Retina (tissue), 1 donor: Measurements from ENCODE around the gene ABCG8.
A peak's percentile ranks its signal among the peaks of the same experiment; 100 is the strongest.

Experiments
- DNase-seq: peaks from one replicate; pipeline ENCODE4 v3.0.0-alpha.2; 2016

Gene ABCG8

DNA sequence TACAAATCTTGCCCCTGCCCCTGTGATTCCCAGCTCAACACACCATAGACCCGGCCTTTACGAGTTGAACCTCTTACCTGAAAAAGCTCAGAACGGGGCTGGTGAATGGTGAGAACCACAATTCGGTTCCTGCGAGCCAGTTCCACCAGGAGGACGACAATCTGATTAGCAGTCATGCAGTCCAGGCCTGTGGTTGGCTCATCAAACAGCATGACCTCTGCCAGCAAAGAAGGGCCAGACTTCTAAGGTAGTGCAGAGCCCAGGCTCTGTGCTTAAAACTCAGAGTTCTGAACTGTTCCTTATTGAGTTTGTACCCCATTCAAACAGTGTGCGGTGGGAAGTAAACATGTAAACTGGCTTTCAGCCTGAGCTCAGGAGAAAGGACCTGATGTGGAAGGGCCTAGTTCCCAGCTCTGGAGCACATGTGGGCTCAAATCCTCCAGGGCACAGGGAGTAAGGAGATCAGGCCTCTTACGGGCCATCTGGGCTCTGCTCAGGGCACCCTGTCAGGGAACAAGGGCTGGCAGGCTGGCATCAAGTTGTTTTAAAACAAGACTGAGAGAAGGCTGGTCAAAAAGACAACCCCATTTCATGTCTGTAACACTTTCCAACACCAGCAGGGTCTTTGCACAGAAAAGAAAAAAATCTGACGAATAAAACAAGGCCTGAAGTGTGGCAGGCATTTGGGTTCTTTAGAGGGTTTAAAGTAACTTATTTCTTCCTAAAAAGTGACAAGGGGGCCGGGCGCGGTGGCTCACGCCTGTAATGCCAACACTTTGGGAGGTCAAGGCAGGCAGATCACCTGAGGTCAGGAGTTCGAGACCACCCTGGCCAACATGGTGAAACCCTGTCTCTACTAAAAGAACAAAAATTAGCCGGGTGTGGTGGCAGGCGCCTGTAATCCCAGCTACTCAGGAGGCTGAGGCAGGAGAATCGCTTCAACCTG, 12.2 kb upstream of the ABCG8 start:
- DNase-seq = no peak

- DNase-seq = peak; percentile 60
Observed at GRCh38 chr2:43831543-43832294, 7.1 kb upstream of the ABCG8 start.

DNA sequence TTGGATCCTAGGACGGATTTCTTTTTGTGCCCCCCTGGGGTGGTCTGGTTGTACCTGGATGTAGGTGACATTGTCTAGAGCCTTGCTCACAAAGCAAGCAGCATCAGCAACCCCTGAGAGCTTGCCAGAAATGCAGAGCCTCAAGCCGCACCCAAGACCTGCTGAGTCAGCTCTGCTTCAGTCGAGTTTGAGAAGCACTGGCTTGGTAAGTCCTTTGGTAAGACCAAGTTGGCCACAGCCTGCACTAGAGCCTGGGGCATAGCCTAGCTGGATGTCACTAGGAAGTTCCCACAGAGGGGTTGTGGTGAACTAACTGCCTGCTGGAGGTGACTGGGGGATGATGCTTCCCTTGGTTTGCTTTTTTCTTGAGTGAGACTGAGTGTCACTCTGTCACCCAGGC, 6.3 kb upstream of the ABCG8 start:
- DNase-seq = no peak

DNA sequence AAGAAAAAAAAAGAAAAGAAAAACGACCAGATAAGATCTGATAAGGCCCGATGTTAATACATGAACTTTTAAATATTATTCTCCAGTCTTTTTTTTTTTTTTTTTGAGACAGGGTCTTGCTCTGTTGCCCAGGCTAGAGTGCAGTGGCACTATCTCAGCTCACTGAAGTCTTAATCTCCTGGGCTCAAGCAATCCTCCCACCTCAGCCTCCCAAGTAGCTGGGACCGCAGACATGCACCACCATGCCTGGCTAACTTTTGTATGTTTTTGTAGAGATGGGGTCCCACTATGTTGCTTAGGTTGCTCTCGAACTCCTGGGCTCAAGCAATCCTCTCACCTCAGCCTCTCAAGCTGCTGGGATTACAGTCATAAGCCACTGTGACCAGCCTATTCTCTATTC, 1.7 kb upstream of the ABCG8 start:
- no peak for DNase-seq

DNA sequence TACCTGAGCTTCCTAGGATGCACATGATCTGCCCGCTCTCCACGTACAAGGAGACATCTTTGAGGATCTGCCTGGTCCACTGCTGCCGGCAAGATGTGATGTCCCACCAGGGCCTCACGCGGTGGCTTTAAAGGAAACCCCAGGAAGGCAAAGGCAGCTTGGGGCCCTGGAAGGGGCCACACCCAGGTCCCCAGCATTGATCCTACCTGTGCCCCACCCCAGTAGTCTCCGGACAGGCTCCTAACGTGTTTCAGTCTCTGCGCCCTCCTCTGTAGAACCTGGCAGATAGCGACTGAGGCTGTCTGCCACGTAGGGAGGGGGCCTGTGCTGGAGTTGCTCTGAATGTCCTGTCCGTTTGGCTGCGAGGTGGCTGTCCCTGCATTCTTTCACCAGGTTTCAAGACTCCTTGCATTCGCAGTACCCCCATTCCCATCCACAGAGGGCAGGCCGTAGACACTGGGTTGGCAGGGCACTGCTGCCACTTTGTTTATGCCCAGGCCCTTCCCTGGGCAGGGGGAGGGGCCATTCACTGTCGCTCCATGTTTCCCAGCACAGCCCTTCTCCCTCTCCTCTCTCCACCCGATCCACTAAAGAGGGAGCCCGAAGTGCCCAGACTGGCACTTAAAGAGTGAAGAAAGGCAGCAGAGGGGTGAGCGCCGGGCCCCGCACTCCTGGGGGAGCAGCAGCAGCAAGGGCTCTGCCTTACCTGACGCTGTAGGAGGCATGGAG, 776 bp upstream of the ABCG8 start:
- no peak for DNase-seq

GRCh38 chr2:43839776-43840564, 1.2 kb downstream of the ABCG8 start:
- no peak for DNase-seq

- no peak for DNase-seq
Observed at GRCh38 chr2:43840965-43841364, 2.2 kb downstream of the ABCG8 start.

DNA sequence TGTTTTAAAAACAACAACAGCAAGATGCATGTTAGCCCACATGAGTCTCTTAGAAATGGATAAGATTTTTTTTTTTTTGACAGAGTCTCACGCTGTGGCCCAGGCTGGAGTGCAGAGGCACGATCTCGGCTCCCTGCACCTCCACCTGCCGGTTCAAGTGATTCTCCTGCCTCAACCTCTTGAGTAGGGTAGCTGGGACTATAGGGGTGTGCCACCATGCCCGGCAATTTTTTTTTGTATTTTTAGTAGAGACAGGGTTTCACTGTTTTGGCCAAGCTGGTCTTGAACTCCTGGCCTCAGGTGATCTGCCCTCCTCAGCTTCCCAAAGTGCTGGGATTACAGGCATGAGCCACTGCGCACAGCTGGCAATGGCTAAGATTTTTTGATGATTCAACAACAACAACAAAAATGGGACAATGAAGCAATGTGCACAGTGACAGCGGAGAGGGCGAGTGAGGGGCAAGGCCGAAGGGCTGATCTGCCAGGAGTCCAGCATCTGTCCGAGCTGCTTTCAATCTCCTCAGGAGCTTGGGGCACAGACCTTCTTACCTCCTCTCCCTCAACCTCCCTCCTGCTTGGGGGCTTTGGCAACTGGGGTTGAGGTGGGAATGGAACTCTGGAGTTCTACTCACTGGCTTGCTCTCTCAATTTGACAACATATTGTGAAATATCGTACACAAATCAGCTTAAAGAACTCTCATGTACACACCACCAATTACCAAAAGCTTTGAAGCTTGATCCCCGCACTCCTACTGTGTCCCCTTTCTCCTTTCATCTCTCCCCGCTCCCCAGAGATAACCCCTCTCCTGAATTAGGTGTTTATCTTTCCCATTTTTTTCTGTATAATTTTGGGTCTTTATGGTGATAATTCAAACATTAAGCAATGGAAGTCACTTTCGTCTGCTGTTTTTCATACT, 3.4 kb downstream of the ABCG8 start:
- no peak for DNase-seq

DNA sequence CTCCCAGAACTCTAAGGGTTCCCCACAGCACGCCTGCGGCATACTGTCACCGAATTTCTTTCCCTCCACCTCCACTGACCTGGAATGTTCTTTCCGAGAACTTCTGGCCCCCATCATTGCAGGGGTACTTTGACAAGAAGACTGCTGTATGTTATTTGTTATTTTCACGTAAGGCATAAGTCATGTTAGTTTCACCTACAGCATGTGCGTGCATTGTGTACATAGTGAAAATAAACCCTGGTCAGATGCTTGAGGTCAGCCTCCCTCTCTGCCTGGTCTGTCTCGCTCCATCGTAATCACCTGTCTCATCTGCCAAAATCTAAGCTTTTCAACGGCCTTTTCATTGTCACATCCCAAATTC, 4.1 kb downstream of the ABCG8 start:
- no peak for DNase-seq

DNA sequence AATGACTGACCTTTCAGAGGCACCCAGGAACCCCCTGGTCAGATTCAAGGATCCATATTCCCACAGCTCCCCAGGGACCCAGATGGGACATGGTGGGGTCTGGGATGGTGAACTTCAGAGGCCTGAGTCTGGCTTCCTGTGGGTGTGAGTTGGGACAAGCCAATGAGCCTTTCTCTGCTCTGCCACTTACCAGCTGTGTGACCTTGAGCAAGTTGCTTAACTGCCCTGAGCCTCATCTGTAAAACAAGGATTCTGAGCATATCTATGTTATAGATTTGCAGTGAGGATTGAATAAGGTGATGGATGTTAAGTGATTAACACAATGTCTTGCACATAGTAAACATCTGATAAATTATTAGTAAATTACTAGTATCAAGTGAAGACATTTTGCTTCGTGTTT, 6.4 kb downstream of the ABCG8 start:
- no peak for DNase-seq

DNA sequence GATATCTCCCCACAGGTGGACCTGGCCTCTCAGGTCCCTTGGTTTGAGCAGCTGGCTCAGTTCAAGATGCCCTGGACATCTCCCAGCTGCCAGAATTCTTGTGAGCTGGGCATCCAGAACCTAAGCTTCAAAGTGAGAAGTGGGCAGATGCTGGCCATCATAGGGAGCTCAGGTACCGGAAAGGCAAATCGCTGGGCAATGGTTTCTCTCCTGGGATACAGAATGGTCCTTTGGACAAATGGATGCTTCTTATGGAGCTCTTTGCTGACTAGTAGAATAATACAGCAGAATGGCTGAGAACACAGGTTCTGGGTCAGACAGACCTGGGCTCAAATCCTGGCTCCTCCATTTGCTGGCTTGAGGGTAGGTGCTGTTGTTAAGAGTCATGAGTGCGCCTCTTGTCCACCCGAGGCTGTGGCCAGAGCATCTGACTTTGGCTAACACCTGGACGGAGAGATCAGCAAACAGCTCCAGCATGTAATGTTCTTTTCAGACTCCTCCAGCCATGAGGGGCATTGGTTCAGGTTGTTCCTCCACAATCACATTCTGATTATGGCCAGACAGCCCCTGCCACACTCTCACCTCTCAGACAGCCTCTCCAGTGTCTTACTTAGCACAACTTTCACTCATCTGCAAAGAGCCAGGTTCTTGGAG, 7.5 kb downstream of the ABCG8 start:
- DNase-seq = no peak

GRCh38 chr2:43848214-43848613, 9.4 kb downstream of the ABCG8 start:
- no peak for DNase-seq

DNA sequence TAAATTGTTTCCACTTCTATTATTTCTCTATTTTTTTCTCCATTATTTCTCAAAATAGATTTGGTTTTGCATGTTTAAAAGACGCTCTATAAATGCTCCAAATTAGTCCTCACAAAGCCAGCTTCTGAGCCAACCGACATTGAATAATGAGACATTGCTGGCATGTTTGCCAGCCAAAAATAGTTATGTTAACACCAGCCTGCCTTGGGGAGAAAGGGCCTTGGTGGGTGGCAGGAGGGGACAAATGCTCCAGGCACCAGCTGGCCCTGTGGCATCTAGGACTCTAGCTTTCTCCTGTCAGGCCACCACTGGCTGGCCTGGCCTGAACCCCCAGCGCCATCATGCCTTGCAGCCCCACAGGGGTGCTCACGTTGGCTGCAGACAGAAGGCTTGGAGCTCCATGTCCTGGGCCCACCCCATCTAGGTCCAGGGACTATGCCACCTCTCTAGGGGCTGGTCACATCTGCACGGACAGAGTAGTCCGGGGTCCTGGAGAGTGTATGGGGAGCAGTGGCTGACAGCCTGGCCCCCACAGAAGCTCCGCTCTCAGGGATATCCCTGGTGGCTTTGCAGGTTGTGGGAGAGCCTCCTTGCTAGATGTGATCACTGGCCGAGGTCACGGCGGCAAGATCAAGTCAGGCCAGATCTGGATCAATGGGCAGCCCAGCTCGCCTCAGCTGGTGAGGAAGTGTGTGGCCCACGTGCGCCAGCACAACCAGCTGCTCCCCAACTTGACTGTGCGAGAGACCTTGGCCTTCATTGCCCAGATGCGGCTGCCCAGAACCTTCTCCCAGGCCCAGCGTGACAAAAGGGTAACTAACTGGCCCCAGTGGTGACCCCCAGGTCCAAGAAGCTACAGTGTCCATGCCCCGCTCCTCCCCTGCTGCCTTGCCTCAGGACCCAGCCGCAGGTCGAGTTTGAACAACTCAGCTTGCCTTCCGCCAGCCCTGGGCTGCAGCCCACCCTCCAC, 12.5 kb downstream of the ABCG8 start:
- no peak for DNase-seq

DNA sequence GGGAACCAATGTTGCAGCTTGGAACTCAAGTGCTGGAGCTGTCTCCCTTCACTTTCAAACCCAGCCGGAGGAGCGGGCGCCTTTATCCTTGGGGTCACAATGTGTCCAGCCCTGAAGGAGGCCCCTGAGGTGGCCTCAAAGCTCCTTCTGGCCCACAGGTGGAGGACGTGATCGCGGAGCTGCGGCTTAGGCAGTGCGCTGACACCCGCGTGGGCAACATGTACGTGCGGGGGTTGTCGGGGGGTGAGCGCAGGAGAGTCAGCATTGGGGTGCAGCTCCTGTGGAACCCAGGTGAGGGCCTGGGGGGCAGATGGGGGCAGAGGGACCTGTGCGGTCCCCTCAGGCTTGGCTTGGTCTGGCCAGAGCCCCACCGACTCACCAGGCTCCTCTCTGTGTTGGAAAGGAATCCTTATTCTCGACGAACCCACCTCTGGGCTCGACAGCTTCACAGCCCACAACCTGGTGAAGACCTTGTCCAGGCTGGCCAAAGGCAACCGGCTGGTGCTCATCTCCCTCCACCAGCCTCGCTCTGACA, 13.5 kb downstream of the ABCG8 start:
- DNase-seq = no peak

DNA sequence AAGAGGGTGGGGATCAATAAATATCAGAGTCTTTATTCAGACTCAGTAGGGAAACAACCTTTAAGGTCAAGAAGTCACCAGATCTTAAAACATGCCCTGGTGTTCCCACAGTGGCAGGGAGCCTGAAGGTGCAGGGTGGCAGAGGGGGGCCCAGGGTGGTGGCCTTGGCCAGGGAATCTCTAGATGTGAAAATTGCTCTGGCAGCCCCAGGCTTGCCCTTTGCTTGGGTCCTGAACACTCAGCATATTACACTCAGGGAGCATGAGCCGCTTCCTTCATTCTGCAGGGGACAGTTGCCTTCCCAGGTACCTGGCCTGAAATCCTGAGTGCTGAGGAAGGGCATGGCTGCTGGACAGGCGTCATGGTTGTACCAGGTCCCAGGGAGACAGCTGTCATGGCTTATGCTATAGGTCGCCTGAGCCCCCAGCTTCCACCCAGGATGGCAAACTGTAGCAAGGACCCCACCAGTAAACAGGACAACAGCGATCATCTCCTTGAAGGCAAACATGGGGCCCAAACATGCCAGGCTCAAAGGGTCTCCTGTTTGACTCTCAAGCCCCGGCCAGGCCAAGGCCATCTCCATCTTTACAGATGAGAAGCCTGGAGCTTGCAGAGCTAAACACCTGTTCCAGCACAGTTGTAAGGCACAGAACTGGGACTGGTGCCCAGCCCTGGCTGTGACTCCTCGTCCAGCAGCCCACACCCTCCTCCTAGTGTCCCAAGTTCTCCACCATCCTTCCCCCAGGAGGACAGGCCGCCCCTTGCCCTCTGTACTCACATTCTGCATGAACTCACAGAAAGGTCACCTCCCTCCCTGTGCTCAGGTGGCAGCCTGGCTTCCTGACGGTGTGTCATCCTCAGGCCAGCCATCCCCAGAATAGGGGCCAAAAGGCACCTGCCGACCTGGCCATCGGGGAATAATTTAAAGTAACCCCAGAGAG, 14.6 kb downstream of the ABCG8 start:
- no peak for DNase-seq

DNA sequence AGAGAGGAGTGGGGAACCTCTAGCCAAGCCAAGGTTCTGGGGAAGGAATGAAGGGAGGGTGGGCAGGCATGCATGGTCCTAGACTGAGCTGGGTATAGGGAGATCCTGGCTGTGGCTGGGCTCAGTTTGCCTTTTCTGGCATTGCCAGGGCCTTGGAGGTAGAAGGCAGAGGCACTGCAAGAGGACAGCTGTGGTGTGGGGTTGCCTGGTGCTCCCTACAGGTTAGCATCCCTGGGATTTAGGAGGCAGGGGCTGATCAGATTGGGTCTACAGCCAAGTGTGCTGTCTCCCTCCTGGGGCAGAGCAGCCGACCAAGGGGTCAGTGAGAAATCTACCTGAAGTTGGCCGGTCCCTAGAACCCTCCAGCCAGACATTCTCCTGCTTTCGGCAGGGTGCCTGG, 15.9 kb downstream of the ABCG8 start:
- DNase-seq = no peak

- no peak for DNase-seq
Observed at GRCh38 chr2:43855292-43855691, 16.5 kb downstream of the ABCG8 start.

- no peak for DNase-seq
Observed at GRCh38 chr2:43872151-43872550, 33.4 kb downstream of the ABCG8 start.
